HG03439 (cell line): ENCODE results near the gene TRERF1.
"Not testable (repeated sequence)": the region's sequence is repeated elsewhere in the genome, so short reads cannot be mapped to it uniquely, and the experiment has no call there.

Source experiments
- ATAC-seq: cut with Tn5 transposase; IDR thresholded peaks from one replicate; pipeline ENCODE4 v1.9.1; 2021; ENCODE audit warnings: mild to moderate bottlenecking, moderate library complexity; ENCODE audit not compliant: unreplicated experiment

TRERF1 gene

DNA sequence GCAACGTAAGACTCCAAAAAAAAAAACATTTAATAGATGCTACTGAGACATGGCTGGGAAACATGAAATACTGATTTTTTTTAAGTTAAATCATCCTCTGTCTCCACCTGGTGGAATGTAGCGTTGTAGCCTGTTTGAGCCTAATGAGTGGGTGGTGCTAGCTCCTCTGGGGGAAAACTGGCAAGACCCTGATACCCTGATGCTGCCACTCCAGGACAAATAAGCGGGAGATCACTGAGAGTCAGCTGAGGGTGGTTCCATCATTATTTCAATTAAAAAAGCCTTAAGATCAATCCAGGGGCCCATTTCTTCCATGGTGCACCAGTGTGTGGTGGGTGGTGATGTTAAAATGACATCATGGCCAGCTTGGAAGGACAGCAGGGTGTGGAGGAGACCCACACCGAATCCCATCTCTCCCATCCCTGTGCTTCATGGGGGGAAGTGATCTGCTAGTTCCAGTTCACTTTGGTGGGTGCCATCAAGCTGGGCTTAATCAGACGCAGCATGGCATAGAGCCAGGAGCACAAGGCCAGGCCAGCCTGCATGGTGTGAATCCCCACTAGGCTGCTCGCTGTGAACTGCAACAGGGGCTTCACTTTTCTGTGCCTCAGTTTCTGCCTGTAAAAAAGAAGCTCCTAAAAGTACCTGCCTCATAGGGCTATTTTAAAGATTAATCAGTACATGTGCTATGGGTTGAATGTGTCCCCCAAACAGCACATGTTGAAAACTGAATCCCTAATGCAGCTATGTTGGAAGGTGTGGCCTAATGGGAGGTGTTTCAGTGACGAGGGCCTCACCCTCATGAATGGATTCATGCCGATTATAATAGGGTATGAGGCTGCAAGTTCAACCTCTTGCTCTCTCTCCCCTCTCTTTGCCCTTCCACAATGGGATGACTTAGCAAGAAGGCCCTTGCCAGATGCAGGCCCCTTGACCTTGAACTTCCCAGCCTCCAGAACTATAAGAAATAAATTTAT lies 221.1 kb downstream of the TRERF1 start:
- no peak for ATAC-seq

DNA sequence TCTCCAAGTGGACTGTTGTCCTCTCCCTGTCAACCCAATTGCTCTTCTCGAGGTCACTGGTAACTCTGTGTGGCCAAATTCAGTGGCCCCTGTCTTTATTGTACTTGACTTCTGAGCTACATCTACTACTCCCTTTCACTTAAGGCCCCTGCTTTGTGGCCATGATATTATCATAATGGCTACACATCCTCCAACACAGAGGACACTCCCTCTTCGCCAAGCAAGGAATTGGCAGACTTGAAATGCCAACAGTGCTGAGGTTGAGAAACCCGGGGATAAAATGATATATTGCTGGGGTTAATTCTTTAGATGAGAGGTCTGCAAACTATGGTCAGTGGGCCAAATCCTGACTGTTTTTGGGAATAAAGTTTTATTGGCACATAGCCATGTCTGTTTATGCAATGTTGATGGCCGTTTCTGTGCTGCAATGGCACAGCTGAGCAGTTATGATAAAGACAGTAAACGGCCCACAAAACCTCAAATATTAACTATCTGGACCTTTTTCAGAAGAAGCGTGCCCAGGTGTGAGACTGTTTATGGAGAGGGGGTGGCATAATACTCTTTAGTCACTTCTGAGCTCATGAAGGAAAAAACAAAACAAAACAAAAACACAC lies 222.1 kb downstream of the TRERF1 start:
- no peak for ATAC-seq

DNA sequence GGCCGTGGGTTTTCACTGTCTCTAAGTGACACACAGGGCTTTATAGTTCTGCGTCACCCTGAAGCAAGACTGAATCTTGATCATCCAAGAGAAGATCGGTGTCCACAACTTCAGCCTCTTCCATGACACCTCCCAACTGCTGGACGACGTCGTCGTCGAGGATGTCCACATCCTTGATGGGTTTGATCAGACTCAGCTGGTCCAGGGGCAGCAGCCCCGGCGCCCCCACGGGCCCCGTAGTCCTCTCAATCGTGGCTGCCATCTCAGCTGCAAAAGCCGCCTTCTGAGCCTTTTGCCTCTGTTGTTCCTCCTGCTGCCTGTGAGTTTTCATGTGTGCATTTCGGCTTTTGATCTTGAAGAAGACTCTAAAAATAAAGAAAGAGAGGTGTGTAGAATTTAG lies 223.4 kb downstream of the TRERF1 start:
- ATAC-seq: no peak

DNA sequence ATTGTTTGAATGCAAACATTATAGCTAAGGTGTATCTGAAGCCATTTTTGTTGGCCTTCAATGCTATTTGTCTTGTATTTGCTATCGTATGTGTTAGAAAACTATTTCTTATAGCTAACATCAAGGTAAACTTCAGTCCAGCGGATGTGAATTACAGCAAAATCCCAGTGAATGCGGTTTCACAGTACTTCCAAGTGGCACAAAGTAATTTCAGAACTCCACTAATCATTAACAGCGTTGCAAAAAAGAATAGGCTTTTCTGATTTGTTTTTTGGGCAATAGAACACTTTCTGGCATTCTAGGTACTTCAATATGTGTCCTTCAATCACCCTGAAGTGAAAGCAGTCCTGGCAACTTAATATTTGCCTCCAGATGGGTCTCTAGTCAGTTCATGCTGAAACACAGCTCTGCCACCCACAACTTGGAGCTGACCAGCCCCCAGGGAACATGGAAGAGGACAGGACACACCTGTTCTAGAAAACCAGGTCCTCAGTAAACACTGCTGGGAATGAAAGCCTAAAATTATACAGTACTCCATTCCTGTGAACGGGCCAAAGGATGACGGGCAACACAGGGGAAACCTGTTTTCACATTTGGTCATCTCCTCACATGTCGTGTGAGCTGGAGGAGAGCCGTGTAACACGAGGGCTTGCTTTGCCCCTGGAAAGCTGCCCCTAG lies 224.4 kb downstream of the TRERF1 start:
- no peak for ATAC-seq

DNA sequence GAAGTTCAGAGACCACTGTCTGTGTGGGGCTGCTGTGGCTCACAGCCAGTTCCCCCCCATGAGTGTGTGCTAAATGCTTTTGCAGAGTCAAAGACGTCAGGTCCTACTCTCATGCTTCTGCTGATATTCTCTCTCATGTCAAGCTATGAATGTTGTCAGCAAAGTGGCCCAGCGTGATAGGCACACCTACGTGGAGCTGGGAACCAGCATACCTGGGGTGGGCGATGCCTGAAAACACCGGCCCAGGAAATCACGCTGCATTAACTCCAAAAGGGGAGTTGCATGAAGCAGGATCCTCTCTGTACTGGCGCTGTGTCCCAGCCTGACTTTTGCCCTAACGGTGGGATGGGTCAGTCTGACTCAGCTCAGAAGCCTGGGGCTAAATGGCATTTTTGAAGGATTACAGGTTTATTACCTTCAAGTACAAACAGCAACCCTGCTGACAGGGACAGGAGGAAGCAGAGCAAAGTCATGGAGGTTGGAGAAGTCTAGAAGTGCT lies 225.0 kb downstream of the TRERF1 start:
- ATAC-seq: no peak

DNA sequence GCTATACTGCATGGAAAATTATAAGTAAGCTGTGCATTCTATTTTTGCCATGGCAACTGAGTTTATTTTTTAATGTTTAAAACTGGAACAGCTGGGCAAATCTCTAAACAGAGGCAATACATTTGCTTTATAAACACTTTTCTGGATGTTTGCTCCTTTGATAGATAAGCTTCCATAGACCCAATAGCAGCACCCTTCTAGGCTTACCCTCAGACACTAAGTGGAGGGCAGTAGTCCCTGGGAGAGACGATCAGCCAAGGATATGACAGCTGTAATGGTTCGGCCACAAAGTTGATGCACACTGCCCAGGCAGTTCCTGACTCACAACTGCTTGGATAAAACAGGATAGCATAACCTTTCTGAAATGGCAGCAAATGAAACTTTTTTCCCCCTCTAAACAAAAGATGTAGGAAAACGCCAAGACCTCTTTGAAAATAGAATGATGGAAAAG lies 225.5 kb downstream of the TRERF1 start:
- ATAC-seq: no peak

DNA sequence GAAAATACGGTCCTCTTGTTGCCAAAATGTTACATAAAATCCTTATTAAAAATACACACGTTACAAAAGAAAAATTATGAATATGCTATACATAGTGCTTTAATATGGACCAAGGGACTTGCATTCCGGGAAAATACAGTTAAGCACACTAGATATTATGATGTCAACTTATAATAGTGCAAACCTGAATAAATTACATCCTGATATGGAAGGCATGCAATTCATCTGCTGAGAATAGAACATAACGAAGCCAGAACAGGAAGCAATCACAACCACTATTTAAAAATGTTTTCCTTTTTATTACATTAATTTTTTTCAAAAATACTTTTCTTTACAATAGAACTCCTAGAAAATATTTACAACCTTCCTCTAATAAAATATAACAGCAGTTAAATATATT lies 226.3 kb downstream of the TRERF1 start:
- ATAC-seq: no peak

DNA sequence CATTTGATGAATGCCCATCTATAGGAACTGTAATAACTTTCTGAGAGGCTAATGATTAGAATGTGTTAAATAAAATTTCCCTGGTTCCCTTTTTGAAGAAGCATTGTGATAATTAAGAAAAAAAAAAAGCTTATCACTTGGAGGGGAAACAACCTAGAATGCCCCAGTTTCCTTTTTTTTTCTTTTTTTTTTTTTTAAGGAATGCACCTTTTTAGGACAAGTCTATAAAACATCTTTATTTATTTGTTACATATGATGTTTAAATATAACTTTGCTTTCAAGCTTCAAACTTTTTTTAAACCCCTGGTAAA lies 226.7 kb downstream of the TRERF1 start:
- no peak for ATAC-seq

DNA sequence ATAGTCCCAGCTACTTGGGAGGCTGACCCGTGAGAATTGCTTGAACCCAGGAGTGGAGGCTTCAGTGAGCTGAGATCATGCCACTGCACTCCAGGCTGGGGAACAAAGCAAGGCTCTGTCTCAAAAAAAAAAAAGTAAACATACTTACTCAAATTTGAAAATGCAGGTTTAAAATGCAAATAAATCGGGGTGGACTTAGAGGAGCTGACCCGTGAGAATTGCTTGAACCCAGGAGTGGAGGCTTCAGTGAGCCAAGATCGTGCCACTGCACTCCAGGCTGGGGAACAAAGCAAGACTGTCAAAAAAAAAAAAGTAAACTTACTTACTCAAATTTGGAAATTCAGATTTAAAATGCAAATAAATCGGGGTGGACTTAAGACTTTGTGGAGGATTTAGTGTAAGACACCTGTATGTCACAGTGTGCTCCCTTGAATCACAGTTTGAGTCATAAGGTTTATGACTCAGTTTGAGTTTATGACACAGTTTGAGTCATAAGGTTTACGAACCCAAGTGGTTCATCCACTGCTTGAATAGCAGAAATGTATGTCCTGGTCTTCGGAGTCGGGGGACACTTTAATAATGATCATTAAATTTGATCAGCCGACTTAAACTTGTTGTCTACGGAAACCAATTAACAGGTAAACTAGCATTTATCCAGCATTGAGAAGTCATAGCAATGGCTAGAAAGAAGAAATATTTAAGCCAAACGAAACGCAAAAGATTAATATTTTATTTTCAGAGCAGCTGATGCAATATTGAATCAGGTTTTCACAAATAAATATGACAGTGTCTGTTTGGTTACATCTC lies 227.3 kb downstream of the TRERF1 start:
- peak; percentile 94 for ATAC-seq

DNA sequence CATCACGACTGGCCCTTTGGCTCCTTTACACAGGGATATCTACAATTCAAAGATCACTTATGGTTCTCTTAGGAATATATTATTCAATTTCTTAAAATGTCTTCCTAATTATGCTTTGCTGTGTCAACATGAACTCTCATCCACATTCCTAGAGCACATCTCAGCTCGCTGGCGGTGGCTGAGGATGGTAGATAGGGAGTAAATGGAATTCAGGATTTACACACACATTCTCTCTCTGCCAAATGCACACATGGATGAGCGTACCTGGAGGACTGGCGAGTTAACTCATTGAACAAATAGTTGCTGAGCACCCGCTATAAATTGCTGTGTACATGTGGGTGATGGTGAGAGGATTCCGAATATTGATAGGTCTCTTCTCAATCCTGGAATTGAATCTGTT lies 229.3 kb downstream of the TRERF1 start:
- ATAC-seq: no peak

DNA sequence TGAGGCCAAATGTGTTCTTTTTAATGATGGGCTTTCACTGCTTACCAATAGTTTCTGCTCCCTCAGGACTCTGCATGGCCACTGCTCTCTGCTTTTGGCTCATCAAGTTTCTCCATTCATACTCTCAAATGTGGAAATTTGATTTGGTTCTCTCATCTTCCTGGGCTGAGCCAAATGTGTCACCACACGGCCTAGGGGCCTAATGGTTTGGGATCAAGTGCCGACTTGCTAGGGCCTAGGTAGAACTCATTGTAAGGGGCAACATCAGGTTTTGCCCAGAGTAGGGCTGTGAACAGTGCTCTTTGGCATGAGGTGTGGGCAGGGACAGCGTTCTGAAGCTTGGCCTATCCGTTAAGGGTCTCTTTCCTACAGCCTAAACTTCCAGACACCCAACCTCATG lies 230.2 kb downstream of the TRERF1 start:
- ATAC-seq: no peak

DNA sequence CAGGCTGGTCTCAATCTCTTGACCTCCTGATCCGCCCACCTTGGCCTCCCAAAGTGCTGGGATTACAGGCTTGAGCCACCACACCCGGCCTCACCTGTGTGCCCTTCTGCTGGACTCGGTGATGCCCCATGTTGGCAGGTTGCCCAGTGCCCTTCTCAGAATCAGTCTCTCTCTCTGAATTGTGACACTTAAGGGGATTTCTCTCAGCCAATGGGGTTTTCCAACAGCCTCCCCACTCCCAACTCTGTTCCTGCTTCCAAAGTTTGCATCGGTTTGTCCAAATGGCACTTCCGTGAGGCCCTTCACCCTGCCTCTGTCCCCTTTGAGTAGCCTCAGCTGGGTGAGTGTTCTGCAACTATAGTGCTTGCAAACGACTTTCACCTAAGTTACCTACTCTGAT lies 230.9 kb downstream of the TRERF1 start:
- ATAC-seq: no peak

DNA sequence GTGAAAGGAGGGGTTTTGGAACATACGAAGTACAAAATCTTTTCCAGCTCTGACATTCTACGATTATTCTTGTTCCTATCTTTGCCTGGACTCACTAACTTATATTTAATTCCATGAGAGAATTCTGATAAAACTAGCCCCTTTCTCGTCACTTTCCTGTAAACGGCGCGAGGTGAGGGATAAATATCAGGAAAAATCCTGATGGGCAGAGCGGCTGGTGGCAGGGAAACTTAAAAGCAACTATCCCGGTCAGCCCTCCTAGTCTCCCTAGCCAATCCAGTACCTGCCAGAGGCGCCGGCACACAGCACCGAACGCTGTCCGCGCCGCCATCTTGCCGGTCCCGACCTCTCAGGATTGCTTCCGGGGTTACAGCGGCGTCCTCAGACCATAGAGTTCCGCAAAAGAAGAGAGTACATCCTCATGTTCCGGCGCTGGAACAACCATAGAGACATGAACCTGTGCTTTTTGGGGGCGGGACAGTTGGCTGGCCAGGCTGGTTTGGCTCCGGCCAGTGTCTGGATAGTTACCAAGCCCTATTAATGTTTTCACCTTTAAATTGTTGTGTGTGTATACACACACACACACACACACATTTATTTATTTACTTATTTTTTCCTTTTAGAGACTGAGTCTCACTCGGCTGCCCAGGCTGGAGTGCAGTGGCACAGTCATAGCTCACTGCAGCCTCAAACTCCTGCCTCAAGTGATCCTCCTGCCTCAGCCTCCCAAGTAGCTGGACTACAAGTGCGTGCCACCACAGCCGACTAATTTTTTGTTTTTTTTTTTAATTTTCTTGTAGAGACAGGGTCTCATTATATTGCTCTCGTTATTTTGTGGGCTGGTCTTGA lies 234.0 kb downstream of the TRERF1 start, which contains the start of gene MRPS10:
MRPS10 (minus strand) TSS at position 343 of the 849 bp plus-strand sequence; CDS start at position 331, 12 bp downstream.
- ATAC-seq: peak; percentile 80

DNA sequence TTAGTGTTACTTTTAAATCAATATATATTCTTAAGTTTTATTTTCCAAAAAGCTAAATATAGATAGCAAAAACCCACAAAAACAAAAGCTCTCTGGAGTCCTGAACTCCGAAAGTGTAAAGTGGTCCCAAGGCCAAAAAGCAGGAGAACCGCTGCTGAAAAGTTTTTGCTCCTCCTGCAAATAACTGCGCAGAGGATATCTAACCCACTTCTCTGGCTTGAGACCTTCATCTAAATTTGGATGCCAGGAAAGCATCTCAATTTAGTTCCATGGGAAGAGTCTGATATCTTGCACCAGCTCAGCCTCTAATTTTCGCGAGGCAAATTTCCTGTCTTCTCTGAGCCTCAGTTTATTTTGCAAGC lies 234.6 kb downstream of the TRERF1 start:
- ATAC-seq: no peak

DNA sequence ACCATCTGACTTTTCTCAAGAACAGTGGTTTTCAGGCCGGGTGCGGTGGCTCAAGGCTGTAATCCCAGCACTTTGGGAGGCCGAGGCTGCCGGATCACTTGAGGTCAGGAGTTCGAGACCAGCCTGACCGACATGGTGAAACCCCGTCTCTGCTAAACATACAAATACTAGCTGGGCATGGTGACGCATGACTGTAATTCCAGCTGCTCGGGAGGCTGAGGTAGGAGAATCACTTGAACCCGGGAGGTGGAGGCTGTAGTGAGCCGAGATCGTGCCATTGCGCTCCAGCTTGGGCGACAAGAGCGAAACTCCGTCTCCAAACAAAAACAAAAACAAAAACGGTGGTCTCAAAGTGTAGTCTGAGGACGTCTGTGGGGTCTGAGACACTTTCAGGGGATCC lies 235.2 kb downstream of the TRERF1 start:
- ATAC-seq: not testable (repeated sequence)

DNA sequence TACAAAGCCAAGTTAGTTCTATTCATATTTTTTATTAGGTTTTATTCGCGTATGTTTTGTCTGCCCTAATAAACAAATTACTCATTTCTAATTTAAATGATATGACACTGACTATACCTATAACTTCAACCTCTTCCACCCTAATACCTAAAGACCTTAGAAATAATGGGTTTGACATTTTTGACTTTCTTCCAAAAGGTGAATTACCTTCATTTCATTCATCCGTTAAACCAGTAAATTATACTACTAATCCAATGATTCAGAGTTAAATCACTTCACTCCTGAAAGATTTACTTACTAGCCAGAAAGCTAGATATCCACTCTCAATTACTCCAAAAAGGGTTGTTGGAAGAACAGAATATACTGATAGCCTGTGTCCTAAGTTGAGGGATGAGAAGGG lies 239.3 kb downstream of the TRERF1 start:
- no peak for ATAC-seq

DNA sequence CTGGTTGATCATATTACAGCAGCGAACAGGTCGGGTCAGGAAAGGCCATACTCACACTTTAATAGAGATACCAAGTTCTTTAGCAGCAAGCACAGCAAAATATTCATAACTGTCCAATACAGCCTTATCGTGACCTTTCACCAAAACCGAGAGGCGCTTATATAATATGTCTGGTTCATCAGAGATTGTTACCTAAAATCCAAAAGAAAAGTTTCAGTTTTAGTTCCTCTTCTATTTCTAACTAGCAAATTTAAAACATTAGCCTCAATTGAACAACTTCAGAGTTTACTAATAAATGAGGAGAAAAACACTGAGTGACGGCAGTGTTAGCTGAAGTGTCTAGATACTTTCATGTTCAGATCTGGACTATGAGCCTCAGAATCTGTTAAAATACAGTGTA lies 240.0 kb downstream of the TRERF1 start:
- no peak for ATAC-seq

DNA sequence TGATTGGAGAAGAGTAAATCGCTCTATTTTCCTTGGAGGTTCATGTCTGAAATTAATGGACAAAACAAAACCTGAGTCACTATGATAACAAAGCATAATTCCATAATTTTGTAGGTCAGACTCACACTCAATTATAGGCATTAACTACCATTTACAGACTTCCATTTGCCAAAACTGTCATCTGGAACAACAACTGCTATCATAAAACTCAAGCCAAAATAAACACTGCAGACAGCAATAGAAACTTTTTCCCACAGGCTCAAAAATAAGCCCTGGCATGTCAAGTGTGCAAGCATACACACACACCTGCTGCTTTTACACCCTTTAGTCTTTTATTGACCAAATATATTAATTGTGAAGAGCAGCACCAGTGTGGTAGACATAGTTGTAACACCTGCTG lies 241.2 kb downstream of the TRERF1 start:
- ATAC-seq: no peak

DNA sequence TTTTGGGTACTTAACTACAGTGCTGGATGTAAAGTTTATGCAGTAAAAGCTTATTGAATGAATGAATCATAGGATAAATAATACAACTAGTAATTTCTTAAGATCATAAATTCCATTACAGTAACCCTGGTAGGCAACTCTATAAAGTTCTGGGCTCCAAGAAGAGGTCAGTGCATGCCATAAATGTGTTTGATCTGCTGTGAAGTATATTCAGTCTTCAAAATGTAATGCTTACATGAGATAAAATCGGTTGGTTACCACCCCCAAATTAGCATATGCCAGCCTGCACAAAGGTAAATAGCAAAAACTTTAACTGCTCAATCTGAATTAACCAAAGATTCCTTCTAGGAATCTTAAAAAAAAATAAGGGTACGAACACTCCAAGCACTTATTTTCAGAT lies 244.2 kb downstream of the TRERF1 start:
- not testable (repeated sequence) for ATAC-seq

DNA sequence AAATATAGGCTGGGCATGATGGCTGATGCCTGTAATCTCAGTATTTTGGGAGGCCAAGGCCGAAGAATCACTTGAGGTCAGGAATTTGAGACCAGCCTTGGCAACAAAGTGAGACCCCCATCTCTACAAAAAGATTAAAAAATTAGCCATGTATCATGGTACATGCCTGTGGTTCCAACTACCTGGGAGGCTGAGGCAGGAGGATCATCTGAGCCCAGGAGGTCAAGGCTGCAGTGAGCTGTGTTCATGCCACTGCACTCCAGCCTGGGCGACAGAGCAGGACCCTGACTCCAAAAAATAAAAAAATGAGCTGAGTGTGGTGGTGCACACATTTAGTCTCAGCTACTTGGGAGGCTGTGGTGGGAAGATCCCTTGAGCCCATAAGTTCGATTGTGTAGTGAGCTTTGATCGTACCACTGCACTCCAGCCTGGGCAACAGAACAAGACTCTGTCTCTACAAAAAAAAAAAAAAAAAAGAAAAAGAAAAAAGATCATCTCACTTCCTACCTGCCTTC lies 246.9 kb downstream of the TRERF1 start:
- ATAC-seq: no peak
